Measurements from ENCODE around the gene DCAF16.
"Not testable (repeated sequence)": the region's sequence is repeated elsewhere in the genome, so short reads cannot be mapped to it uniquely, and the experiment has no call there.

The DCAF16 gene

DNA sequence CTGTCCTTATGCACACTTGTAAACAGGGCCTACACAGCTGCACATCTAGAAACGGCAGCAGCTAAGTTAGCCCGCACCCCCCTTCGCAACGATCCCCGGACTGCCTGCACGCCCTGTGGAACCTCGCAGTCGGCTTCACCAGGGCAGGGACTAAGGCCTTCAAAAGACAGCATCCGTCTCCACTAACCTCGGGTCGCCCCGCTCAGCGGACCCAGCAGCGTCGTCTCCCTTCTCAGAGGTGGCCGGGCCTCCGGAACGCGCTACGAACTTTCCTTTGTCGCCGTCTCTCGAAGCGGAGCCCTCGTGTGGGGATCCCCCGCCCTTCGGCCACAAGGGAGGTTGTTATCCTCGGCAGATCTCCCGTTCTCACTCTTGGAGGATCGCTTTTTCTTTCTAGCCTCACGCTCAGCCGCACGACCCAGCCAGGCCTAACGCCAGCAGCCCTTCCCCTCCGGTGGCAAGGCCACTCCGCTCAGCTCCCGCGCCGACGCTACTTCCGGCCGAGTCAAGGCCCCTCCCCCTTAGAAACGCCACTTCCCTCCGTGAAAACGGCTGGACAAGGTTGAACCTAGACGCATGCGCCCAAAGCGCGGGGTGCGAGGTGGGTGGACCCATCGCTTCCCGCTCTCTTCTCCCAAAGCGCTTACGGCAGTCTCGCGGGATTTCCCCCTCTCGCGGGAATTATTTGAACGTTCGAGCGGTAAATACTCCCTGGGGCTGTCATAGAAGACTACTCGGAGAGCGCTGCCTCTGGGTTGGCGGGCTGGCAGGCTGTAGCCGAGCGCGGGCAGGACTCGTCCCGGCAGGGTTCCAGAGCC is at the start of gene DCAF16, which contains the start of gene NCAPG:
Gene DCAF16, minus strand, starts transcription at position 498 of the 818 bp plus-strand sequence. CDS start 6,616 bp downstream, outside the sequence.
Gene NCAPG, plus strand, starts transcription at position 720 of the 818 bp plus-strand sequence. CDS start 99 bp downstream, outside the sequence.
- peak; percentile 96 for DNase-seq

DNA sequence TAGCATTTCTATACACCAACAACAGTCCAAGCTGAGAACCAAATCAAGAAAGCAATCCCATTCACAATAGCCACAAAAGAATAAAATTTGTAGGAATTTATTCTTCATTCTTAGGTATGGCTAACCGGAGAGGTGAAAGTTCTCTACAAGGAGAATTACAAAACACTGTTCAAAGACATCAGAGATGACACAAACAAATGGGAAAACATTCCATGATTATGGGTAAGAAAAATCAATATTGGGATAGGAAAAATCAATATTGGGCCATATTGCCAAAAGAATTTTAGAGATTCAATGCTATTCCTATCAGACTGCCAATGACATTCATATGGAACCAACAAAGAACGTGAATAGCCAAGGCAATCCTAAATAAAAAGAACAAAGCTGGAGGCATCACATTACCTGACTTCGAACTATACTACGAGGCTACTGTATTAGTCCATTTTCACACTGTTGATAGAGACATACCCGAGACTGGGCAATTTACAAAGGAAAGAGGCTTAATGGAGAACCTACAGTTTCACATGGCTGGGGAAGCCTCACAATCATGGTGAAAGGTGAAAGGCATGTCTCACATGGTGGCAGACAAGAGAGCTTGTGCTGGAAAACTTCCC is 49.3 kb upstream of the DCAF16 start:
- no peak for DNase-seq

DNA sequence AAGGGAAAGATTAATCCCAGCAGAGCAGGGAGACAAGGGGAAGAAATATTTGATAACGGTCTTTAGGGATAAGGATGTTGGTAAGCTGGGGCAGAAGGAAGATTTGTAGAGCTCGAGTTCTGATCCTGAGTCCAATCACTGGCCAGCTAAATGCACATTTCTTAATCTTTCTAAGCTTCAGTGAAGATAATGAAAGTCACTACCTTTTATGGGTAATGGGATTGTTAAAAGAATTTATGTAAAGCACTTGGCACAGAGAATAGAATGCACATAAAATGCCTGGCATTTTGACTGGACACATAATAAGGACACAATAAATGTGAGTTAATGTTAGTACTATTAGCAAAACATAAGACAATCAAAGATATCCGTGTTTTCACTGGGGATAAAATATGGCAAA is 43.5 kb upstream of the DCAF16 start:
- no peak for DNase-seq

DNA sequence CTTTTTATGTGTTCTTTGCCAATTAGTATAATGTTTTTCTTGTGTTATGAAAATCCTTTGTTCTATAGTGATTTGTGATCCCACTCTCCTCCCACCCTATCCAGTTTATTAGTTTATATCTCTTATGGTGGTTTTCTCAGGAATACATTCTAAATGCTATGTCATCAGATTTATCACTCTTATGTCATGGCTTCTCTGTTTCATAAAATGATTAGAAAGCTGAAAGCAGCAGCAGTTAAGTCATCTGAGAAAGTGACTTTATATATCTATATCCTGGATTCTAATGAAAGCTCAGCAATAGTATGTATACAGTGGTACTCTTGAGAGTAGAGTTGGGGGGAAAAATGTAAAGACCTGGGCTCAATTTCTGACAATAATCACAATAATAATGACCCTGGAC is 41.4 kb upstream of the DCAF16 start:
- DNase-seq: no peak

DNA sequence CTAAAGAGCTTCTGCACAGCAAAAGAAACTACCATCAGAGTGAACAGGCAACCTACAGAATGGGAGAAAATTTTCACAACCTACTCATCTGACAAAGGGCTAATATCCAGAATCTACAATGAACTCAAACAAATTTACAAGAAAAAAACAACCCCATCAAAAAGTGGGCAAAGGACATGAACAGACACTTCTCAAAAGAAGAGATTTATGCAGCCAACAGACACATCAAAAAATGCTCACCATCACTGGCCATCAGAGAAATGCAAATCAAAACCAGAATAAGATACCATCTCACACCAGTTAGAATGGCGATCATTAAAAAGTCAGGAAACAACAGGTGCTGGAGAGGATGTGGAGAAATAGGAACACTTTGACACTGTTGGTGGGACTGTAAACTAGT is 39.7 kb upstream of the DCAF16 start:
- DNase-seq: not testable (repeated sequence)

DNA sequence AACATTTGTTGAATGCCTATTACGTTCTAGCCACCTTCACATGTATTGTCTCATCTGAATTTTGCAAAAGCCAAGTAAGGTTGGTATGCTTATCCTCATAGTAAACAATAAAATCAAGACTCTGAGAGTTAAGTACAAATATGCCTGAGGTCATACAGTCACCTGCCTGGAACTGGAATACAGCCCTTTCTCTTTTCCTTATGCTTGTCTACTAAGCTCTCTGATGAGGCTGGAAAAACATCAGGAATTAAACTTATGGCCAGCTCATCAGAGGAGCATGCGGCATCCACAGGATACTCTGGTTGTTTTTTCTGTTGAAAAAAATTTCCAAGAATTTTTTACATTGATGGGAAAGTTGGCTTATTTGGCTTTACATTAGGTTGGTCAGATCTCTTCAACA is 35.7 kb upstream of the DCAF16 start:
- DNase-seq: no peak

DNA sequence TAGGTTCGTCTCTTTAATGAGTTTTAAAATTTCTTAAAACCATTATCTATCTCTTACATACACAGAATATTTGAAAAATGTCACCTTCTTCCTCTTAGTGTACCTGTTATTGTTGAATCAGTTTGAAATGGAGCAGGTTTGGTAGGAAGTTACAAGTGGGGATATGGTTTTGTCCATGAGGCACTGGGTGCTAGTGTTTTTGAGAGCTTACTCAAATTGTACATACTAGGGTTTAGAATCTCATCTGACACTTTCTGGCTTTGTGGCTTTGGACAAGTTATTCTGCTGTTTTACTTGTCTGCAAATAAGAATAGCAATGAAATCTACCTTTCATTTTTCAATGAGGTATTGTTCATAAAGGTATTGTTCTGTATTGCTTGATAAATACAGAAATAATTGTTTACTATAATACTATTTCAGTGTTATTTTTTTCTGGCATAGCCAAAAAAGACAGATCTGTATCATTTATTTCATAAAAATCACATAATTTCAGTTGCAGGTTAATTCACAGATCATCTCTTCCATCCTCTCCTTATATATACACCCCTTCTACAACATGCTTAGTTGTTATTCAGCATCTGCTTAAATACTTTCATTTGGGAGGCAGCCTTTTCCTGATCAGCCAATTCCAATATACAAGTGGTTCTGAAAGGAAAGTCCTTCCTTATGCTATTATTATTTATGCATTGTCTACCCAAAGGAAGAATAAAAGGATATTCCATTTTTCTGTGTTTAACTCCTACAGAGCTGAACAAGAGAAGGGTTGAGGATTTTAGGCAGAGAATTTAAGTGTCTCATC is 13.5 kb upstream of the DCAF16 start:
- no peak for DNase-seq

DNA sequence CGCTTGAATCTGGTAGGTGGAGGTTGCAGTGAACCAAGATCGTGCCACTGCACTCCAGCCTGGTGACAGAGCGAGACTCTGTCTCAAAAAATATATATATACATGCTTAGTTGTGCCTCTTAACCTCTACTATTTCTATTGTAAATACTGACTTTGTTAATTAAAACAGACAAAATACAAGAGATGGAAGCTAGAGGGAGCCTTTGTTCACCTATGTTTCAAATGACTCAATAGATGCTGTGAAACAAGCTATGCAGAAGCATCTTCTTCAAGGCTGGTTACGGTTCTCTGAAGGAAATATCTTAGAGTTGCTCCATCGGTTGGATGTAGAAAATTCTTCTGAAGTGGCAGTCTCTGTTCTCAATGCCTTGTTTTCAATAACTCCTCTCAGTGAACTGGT is 6.5 kb upstream of the DCAF16 start:
- DNase-seq: peak; percentile 47

DNA sequence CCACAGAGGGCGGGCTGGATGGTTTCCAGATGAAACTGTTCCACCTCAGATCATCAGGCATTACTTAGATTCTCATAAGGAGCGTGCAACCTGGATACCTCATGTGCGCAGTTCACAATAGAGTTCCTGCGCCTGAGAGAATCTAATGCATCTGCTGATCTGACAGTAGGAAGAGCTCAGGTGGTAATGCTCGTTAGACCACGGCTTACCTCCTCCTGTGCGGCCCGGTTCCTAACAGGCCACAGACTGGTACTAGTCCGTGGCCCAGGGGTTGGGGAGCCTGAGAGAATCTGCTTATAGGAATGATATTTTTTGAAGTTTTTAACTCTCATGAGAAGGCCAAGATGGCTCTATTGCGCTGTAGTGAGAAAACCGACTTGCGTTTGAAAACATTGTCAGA is 5.6 kb upstream of the DCAF16 start:
- DNase-seq: no peak

DNA sequence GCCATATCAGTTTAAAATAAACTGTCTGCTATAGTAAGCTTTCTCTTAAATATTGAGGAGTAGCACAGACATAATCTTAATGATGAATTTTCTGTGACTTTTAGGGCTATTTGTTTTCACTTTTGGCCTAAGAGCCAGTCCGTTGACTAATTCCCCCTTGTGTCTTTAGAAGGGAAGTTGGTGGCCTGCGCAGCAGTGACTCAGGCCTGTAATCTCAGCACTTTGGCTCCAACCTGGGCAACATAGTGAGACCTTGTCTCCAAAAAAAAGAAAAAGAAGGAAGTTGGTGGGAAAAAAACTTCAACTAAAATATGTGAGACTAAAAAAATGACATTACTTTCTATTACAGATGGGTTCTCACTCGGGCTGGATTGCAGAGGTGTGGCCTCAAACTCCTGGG is 3.6 kb upstream of the DCAF16 start:
- peak; percentile 3 for DNase-seq

DNA sequence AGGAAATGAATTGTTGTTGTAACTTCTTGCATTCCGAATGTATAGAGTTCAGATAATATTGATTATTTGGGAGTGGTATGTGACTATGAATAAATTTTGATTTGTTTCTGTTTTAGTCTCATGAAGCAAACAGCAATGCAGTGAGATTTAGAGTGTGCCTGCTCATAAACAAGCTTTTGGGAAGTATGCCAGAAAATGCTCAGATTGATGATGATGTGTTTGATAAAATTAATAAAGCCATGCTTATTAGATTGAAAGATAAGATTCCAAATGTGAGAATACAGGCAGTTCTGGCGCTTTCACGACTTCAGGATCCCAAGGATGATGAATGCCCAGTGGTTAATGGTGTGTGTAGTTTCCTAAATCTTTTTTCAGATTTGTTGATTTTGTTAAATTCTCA is 2.2 kb upstream of the DCAF16 start:
- DNase-seq: no peak

DNA sequence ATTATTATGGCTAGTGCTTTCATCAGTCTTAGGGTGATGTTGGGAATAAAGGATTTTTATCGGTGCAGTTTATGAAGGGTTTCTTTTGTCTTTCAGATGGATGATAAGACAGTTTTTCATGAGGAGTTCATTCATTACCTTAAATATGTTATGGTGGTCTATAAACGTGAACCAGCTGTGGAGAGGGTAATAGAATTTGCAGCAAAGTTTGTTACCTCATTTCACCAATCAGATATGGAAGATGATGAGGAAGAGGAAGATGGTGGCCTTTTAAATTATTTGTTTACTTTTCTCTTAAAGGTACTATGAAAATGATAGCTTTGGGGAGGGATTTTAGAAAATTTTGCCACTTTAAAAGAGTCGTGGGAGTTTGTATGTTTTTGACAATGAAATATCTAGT is 1.6 kb upstream of the DCAF16 start:
- no peak for DNase-seq

DNA sequence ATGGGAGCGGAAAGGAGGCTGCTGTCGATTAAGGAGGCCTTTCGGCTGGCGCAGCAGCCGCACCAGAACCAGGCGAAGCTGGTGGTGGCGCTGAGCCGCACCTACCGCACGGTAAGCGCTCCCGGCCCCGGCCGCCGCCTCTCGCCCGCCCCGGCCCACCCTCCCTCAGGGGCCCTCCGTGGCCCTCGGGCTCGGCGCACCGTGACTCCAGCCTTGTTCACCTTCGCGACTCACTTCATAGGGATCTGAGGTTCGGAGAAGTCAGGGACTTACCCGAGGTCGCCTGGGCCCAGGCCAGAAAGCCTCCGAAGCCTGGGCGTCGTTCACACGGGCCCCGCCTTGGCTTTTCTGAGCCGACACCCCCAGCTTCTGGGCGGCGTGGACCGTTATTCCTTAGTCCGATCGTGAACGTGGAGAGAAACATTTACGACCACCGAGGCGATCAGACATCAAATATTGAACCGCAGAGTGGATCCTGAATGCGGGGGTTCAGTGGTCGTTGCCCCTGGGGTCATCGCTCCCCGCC is 584 bp upstream of the DCAF16 start:
- DNase-seq: no peak

DNA sequence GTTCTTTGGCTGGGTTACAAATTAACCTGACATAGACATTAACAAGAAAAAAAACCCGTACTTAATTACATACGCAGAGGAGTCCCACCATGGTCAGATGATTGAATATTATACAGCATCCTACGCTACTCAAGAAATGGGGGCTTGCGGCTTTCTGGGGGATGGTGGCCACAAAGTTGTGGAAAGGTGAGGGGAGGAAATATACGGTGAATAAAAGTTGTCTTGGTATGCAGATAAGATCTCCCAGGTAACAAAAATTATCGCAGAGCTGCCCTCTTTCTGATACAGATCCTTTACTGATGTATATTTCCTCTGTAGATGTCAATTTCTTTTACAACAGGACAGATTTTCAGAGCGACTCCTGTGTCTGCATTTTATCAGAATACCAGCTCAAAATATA is 890 bp downstream of the DCAF16 start:
- no peak for DNase-seq

DNA sequence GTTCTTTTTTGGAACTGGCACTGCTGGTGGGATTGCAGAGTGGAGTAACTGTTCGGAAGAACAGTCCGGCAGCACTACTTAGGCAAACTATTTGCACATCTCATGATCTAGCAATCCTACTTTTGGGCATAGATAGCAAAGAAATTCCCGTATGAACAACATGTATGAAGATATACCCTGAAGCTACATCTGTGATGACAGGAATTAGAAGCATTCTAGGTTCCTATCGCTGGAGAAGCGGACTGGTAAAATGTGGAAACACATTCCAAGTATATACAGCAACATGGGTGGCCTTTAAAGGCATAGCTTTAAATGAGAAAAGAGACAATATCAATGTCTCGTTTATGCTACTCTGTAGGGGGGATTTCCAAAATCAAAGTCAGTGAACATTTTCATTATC is 3.1 kb downstream of the DCAF16 start:
- DNase-seq: no peak

DNA sequence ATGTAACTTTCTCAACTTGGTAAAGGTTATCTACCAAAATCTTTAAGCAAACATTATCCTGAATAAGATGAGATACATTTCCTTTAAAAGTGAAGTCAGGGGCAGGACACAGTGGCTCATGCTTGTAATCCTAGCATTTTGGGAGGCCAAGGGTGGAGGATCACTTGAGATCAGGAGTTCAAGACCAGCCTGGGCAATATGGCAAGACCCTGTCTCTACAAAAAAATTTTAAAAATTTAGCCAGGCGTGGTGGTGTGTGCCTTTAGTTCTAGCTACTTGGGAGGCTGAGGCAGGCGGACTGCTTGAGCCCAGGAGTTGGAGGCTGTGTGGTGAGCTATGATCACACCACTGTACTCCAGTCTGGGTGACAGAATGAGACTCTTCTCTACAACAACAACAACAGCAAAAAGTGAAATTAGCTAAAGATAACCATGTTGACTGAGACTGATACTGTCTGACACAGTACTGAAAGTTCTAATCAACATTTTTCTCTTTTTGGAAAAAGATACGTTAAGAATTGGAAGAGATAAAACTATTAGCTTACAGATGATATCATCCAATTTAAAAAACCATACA is 4.9 kb downstream of the DCAF16 start:
- no peak for DNase-seq

DNA sequence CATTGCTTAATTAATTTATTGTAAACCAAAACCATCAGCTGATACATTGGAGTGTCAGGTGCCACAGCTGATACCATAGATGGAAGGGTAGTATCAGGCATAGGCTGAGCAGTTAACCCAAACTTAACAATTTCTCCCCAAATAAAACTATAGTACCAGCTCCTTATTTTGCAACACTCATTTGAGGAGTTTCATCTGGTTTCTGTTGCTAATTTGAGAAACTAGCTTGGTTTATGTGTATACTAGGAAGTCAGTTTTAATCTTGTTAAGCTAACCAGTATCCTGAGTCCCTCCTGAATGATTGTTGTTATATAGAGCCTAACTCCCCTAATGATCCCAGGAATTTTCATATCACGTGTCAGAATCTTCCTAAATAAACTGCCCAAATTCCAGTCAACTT is 12.7 kb downstream of the DCAF16 start:
- DNase-seq: no peak

DNA sequence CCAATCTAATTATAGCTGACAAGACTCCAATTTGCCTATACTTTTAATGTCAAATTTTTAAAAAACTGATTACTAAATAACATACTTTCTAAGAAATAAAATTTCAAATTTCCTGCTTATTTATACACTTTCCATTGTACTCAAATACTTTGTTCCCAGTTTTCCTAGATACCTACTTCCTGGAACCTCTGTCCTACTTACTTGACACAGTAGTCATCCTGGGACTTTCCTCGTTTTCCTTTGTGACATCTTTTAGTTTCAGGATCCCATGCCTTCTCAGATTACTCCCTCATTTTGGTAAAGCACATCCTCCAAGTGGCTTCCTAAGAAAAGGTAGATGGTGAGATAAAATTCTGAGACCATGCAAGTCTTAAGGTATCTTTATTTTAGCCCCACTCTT is 15.8 kb downstream of the DCAF16 start:
- no peak for DNase-seq

DNA sequence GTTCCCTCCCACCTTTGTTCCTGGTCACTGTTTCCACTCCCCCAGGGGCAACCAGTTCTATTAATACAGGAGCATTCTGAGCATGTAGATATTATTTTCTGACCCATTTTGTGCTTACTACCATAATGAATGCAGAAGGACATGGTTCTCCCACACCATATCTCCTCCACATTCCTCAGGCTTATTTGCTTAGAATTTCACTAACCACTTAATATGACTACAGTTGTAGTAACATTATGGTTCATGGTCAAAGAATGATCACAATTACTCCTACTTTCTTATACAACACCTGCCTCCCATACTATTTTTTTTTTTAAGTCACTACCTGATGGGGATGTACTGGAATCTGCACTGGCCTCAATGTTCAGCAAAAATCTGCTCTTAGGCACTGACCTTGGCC is 21.6 kb downstream of the DCAF16 start:
- no peak for DNase-seq

DNA sequence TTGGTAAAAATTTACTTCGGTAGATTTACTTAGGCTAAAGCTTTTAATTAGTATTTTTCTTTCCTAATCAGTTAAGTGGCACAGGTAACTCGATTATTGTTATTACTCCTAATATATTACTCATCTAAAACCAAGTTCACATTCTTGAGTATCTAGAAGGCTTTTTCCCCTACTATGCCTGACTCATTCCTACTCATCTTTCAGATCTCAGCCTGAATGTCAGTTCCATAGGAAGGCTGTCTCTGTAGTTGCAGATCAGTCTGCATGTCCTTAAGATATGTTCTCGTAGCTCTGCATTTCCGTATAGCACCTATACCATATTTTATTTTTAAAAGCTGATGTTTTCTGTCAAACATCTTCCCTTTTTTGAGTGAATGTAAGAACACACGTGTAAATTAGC is 23.2 kb downstream of the DCAF16 start:
- no peak for DNase-seq

DNA sequence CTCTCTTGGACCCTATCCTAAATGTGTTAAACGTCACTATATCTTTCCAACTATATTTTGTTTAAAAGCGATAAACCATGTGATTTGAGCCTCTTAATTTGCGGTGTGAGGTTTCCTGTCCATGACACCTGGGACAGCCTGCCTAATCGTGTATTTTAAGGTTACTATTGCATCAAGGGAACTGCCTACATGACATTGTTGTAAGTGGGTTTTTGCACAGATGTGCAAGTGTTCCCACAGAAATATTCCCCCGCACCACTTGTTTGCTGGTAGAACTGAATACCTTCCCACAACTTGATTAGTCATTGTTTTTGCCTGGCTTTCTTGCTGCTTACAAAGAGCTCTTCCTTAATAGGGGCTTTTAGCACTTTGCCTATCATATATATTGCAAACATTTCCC is 24.0 kb downstream of the DCAF16 start:
- DNase-seq: no peak

DNA sequence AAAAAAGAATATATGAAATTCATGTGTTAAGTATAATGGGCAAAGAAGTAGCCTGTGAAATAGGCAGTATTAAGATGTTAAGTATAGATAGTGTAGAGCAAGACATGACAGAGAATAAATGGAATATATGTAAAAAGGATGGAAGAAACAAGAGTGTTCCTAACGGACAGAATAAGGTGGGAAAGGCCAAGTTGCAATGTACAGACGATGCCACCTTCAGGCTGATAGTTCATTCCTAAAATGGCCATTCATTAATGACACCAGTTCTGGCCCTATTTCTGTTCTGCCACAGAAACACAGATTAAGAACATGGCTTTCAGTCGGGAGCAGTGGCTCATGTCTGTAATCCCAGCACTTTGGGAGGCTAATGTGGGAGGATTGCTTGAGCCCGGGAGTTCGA is 24.7 kb downstream of the DCAF16 start:
- no peak for DNase-seq
